ENCODE measurements around the gene KLHL1. TPM values are rescaled to one million over a fixed set of nuclear protein-coding genes. Genes with fewer than 3 reads are reported as not detected.

The KLHL1 gene
- total and polyA plus RNA-seq, 2 donors from 2014 or later, result 0.13 TPM; not detected in 1

GRCh38 chr13:70054572-70054971 lies 53.7 kb downstream of the KLHL1 start:
- Histone ChIP-seq H3K9ac (ENCODE audit: low read length in 3 of 3) (no peak overlapping the region), H3K27ac (ENCODE audit: low read depth in 2 of 2, low read length in 2 of 2) (no peak overlapping the region), H3K27me3 (ENCODE audit: control insufficient read depth, insufficient read depth, low read length) (no peaks in the 10 kb centered on the region), H3K9me3 (ENCODE audit: control insufficient read depth in 2 of 3, insufficient read depth in 1 of 3, low read length in 3 of 3) (no peaks in the 10 kb centered on the region), H3K4me1 (ENCODE audit: control insufficient read depth in 2 of 3, insufficient read depth in 2 of 3, low read depth in 1 of 3, low read length in 3 of 3) (no peaks in the 10 kb centered on the region), H3K4me3 (ENCODE audit: low read length in 3 of 3) (no peak overlapping the region), H3K36me3 (ENCODE audit: control insufficient read depth in 2 of 3, insufficient read depth in 3 of 3, low read length in 3 of 3) (no peaks in the 10 kb centered on the region)
- DNase-seq (no peak), FAIRE-seq (no peak)
- intact Hi-C loops (cut with DNase I), result no loop called here
- TF ChIP-seq CTCF (IDR thresholded peaks at IDR 0.05; ENCODE audit: borderline replicate concordance, extremely low read depth, insufficient read depth), result no peak

- Histone ChIP-seq H3K27ac (ENCODE audit: low read depth in 2 of 2, low read length in 2 of 2) (no peak overlapping the region), H3K36me3 (ENCODE audit: control insufficient read depth in 2 of 3, insufficient read depth in 3 of 3, low read length in 3 of 3) (no peaks in the 10 kb centered on the region), H3K9ac (ENCODE audit: low read length in 3 of 3) (no peak overlapping the region), H3K9me3 (ENCODE audit: control insufficient read depth in 2 of 3, insufficient read depth in 1 of 3, low read length in 3 of 3) (no peaks in the 10 kb centered on the region), H3K27me3 (ENCODE audit: control insufficient read depth, insufficient read depth, low read length) (no peaks in the 10 kb centered on the region), H3K4me1 (ENCODE audit: control insufficient read depth in 2 of 3, insufficient read depth in 2 of 3, low read depth in 1 of 3, low read length in 3 of 3) (no peaks in the 10 kb centered on the region), H3K4me3 (ENCODE audit: low read length in 3 of 3) (no peak overlapping the region)
- FAIRE-seq, result no peak
- intact Hi-C loops (cut with DNase I), result no loop called here
- no peak for TF ChIP-seq CTCF (IDR thresholded peaks at IDR 0.05; ENCODE audit: borderline replicate concordance, extremely low read depth, insufficient read depth)
- DNase-seq, result no peak
These were observed 56.7 kb downstream of the KLHL1 start for GRCh38 chr13:70051531-70051930.

- H3K27ac ChIP-seq (ENCODE audit: low read depth in 2 of 2, low read length in 2 of 2), result no peak overlapping the region
- intact Hi-C loops (cut with DNase I), result no loop called here
- H3K27me3 ChIP-seq (ENCODE audit: control insufficient read depth, insufficient read depth, low read length), result no peaks in the 10 kb centered on the region
- FAIRE-seq (no peak), DNase-seq (no peak)
- H3K9ac ChIP-seq (ENCODE audit: low read length in 3 of 3), result no peak overlapping the region
- H3K4me3 ChIP-seq (ENCODE audit: low read length in 3 of 3), result no peak overlapping the region
- no peaks in the 10 kb centered on the region for H3K36me3 ChIP-seq (ENCODE audit: control insufficient read depth in 2 of 3, insufficient read depth in 3 of 3, low read length in 3 of 3)
- no peak for TF ChIP-seq CTCF (IDR thresholded peaks at IDR 0.05; ENCODE audit: borderline replicate concordance, extremely low read depth, insufficient read depth)
- no peaks in the 10 kb centered on the region for H3K9me3 ChIP-seq (ENCODE audit: control insufficient read depth in 2 of 3, insufficient read depth in 1 of 3, low read length in 3 of 3)
- no peaks in the 10 kb centered on the region for H3K4me1 ChIP-seq (ENCODE audit: control insufficient read depth in 2 of 3, insufficient read depth in 2 of 3, low read depth in 1 of 3, low read length in 3 of 3)
These were observed 64.6 kb downstream of the KLHL1 start for GRCh38 chr13:70043685-70044084.

GRCh38 chr13:70042193-70042592 lies 66.1 kb downstream of the KLHL1 start:
- no peaks in the 10 kb centered on the region for H3K4me1 ChIP-seq (ENCODE audit: control insufficient read depth in 2 of 3, insufficient read depth in 2 of 3, low read depth in 1 of 3, low read length in 3 of 3)
- H3K27ac ChIP-seq (ENCODE audit: low read depth in 2 of 2, low read length in 2 of 2), result no peak overlapping the region
- no peaks in the 10 kb centered on the region for H3K9me3 ChIP-seq (ENCODE audit: control insufficient read depth in 2 of 3, insufficient read depth in 1 of 3, low read length in 3 of 3)
- H3K27me3 ChIP-seq (ENCODE audit: control insufficient read depth, insufficient read depth, low read length), result no peaks in the 10 kb centered on the region
- H3K4me3 ChIP-seq (ENCODE audit: low read length in 3 of 3), result no peak overlapping the region
- no peak overlapping the region for H3K9ac ChIP-seq (ENCODE audit: low read length in 3 of 3)
- DNase-seq (no peak), FAIRE-seq (no peak)
- TF ChIP-seq CTCF (IDR thresholded peaks at IDR 0.05; ENCODE audit: borderline replicate concordance, extremely low read depth, insufficient read depth), result no peak
- H3K36me3 ChIP-seq (ENCODE audit: control insufficient read depth in 2 of 3, insufficient read depth in 3 of 3, low read length in 3 of 3), result no peaks in the 10 kb centered on the region
- intact Hi-C loops (cut with DNase I), result no loop called here
